Stimulated activated CD4-positive, alpha-beta T cell treated with anti-CD3 and anti-CD28 coated beads, Interleukin-1b, Interleukin-23, amount 100 ng/mL, for 48 hours (primary cell): Measurements from ENCODE around the gene RGS5.
A peak's percentile ranks its signal among the peaks of the same experiment; 100 is the strongest.

Experiments used
- DNase-seq: peaks from one replicate; pipeline ENCODE4 v3.0.0-alpha.2; 2020

The RGS5 gene

GRCh38 chr1:163178628-163179027, 24.1 kb downstream of the RGS5 start:
- no peak for DNase-seq

GRCh38 chr1:163176797-163177196, 25.9 kb downstream of the RGS5 start:
- no peak for DNase-seq

- peak; percentile 47 for DNase-seq
Observed at GRCh38 chr1:163174524-163175437, 27.9 kb downstream of the RGS5 start.

GRCh38 chr1:163173121-163173520, 29.6 kb downstream of the RGS5 start:
- no peak for DNase-seq

- no peak for DNase-seq
Observed at GRCh38 chr1:163172596-163172995, 30.1 kb downstream of the RGS5 start.

GRCh38 chr1:163171826-163172225, 30.9 kb downstream of the RGS5 start:
- no peak for DNase-seq

- no peak for DNase-seq
Observed at GRCh38 chr1:163170975-163171676, 31.6 kb downstream of the RGS5 start.

GRCh38 chr1:163170331-163170730, 32.4 kb downstream of the RGS5 start:
- no peak for DNase-seq

GRCh38 chr1:163169553-163169952, 33.2 kb downstream of the RGS5 start:
- DNase-seq = no peak

- DNase-seq = no peak
Observed at GRCh38 chr1:163168053-163168452, 34.7 kb downstream of the RGS5 start.

GRCh38 chr1:163166886-163167555, 35.7 kb downstream of the RGS5 start:
- no peak for DNase-seq

GRCh38 chr1:163165119-163165518, 37.6 kb downstream of the RGS5 start:
- no peak for DNase-seq

GRCh38 chr1:163163881-163164582, 38.7 kb downstream of the RGS5 start:
- DNase-seq = no peak

GRCh38 chr1:163163163-163163562, 39.6 kb downstream of the RGS5 start:
- no peak for DNase-seq

GRCh38 chr1:163162381-163162914, 40.3 kb downstream of the RGS5 start:
- DNase-seq = no peak

- no peak for DNase-seq
Observed at GRCh38 chr1:163161841-163162240, 40.9 kb downstream of the RGS5 start.

GRCh38 chr1:163161337-163161736, 41.4 kb downstream of the RGS5 start:
- no peak for DNase-seq

- DNase-seq = no peak
Observed at GRCh38 chr1:163155606-163156005, 47.1 kb downstream of the RGS5 start.

GRCh38 chr1:163148911-163149310, 53.8 kb downstream of the RGS5 start:
- DNase-seq = no peak

GRCh38 chr1:163147019-163147418, 55.7 kb downstream of the RGS5 start:
- no peak for DNase-seq

GRCh38 chr1:163145435-163145834, 57.3 kb downstream of the RGS5 start:
- DNase-seq = no peak

- no peak for DNase-seq
Observed at GRCh38 chr1:163144418-163144817, 58.3 kb downstream of the RGS5 start.

GRCh38 chr1:163142152-163142551, 60.6 kb downstream of the RGS5 start:
- no peak for DNase-seq
